A549 (cell line): ENCODE measurements around the gene ZNF566.

Source experiments
- FOSL2 ChIP-seq, 2 experiments: fragments of 450-650 bp in 1 of 2; fragments of >200 bp in 1 of 2; sonication (Bioruptor Twin) in 1 of 2; formaldehyde crosslinking; IDR thresholded peaks; 2 replicates each; pipeline versions ENCODE4 v1.5.0 to v1.6.1; 2016 to 2020; ENCODE audit warnings: mild to moderate bottlenecking in 1 of 2, moderate library complexity in 1 of 2
- MYC ChIP-seq: IDR thresholded peaks from 2 replicates; pipeline ENCODE4 v1.6.1; 2012; ENCODE audit warnings: mild to moderate bottlenecking, inconsistent platforms, low read length, improper control_type of control experiment, borderline replicate concordance
- POLR2A ChIP-seq: IDR thresholded peaks from 2 replicates; pipeline ENCODE4 v1.6.1; 2012; ENCODE audit warnings: mild to moderate bottlenecking, low read length

DNA sequence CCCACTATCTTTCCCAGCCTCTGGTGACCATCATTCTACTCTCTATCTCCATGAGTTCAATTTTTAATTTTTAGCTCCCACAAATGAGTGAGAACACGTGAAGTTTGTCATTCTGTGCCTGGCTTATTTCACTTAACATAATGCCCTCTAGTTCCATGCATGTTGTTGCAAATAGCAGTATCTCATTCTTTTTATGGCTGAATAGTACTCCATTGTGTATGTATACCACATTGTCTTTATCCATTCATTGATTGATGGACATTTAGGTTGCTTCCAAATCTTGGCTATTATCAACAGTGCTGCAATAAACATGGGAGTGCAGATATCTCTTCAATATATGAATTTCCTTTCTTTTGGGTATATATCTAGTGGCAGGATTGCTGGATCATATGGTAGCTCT, 48.0 kb downstream of the ZNF566 start:
- TF ChIP-seq POLR2A, result no peak
- no peak for TF ChIP-seq MYC
- TF ChIP-seq FOSL2 (IDR thresholded peaks at IDR 0.05), result no peak
- no peak for TF ChIP-seq FOSL2 (CRISPR knock-in tag; IDR thresholded peaks at IDR 0.05)
